H1 (cell line): Measurements from ENCODE around the gene IL1RAPL1. TPM values are rescaled to one million over a fixed set of nuclear protein-coding genes. Genes with fewer than 3 reads are reported as not detected.

ENCODE experiments used
- CTCF ChIA-PET: fragments of 300-600 bp; sonication (Branson Sonifier 250); formaldehyde crosslinking; loops from one replicate; lab custom pipeline; 2021; ENCODE audit not compliant: partially characterized antibody; lab: Charles Lee
- POLR2A ChIA-PET: fragments of 300-600 bp; sonication (Branson Sonifier 250); formaldehyde crosslinking; loops from one replicate; lab custom pipeline; 2021; ENCODE audit warnings: inconsistent platforms; ENCODE audit not compliant: partially characterized antibody; lab: Charles Lee
- DNase-seq, 2 experiments: peaks; one replicate each; pipeline versions ENCODE4 v3.0.0 to v3.0.0-alpha.2; 2010 to 2022; ENCODE audit warnings: low spot score in 2 of 2, low read depth in 1 of 2, mixed read lengths in 1 of 2
- FAIRE-seq: peaks from 2 replicates; lab custom pipeline; 2011; peaks lifted over from hg19 to GRCh38; lab: Jason Lieb, UNC
- H2AFZ ChIP-seq: 2 replicates; pipeline ENCODE4 v1.8.1; 2012; ENCODE audit warnings: low read length, inconsistent platforms
- H2AK5ac ChIP-seq: 2 replicates; pipeline ENCODE4 v1.6.1; 2013; ENCODE audit warnings: low read depth, low read length
- H2BK120ac ChIP-seq: replicated peaks from 2 replicates; pipeline ENCODE3; 2013; ENCODE audit warnings: low read depth, low read length, inconsistent platforms
- H2BK12ac ChIP-seq: 2 replicates; pipeline ENCODE4 v1.6.1; 2013; ENCODE audit warnings: low read depth, low read length
- H2BK15ac ChIP-seq: 2 replicates; pipeline ENCODE4 v1.6.1; 2013; ENCODE audit warnings: low read length
- H2BK20ac ChIP-seq: 2 replicates; pipeline ENCODE4 v1.6.1; 2013; ENCODE audit warnings: low read length
- H2BK5ac ChIP-seq: 2 replicates; pipeline ENCODE4 v1.6.1; 2013; ENCODE audit warnings: low read depth, low read length
- H3K14ac ChIP-seq: 2 replicates; pipeline ENCODE4 v1.6.1; 2013; ENCODE audit warnings: inconsistent platforms; ENCODE audit not compliant: insufficient read length
- H3K18ac ChIP-seq: 2 replicates; pipeline ENCODE4 v1.6.1; 2013; ENCODE audit warnings: low read length; ENCODE audit errors: extremely low read depth
- H3K23ac ChIP-seq: 2 replicates; pipeline ENCODE4 v1.6.1; 2013; ENCODE audit warnings: inconsistent platforms; ENCODE audit not compliant: insufficient read length
- H3K23me2 ChIP-seq: 2 replicates; pipeline ENCODE4 v1.6.1; 2013; ENCODE audit warnings: low read depth, low read length
- H3K27ac ChIP-seq: 2 replicates; pipeline ENCODE4 v1.6.1; 2011; ENCODE audit warnings: low read depth, low read length, inconsistent platforms
- H3K27me3 ChIP-seq, 4 experiments: replicated peaks in 1 of 4; 1 replicate in 1 of 4; 2 replicates in 3 of 4; pipeline versions ENCODE4 v1.6.1 to v1.8.1; 2011 to 2013; ENCODE audit warnings: low read length in 3 of 4, mild to moderate bottlenecking in 3 of 4, inconsistent platforms in 2 of 4, mixed read lengths in 2 of 4, moderate library complexity in 1 of 4; ENCODE audit not compliant: control insufficient read depth in 3 of 4, insufficient read depth in 3 of 4; ENCODE audit errors: extremely low read depth in 1 of 4
- H3K36me3 ChIP-seq, 4 experiments: 2 replicates each; pipeline versions ENCODE4 v1.6.1 to v1.8.1; 2011 to 2013; ENCODE audit warnings: mild to moderate bottlenecking in 4 of 4, low read length in 3 of 4, moderate library complexity in 2 of 4, control low read depth in 1 of 4, inconsistent platforms in 1 of 4; ENCODE audit not compliant: insufficient read depth in 4 of 4, control insufficient read depth in 2 of 4
- H3K4ac ChIP-seq: replicated peaks from 2 replicates; pipeline ENCODE3; 2013; ENCODE audit warnings: low read length, low read depth, mixed read lengths, inconsistent platforms; ENCODE audit not compliant: insufficient read length
- H3K4me1 ChIP-seq, 4 experiments: replicated peaks in 1 of 4; 1 replicate in 1 of 4; 2 replicates in 3 of 4; pipeline versions ENCODE4 v1.6.1 to v1.8.1; 2011 to 2013; ENCODE audit warnings: low read length in 3 of 4, inconsistent platforms in 2 of 4, mixed read lengths in 1 of 4; ENCODE audit not compliant: insufficient read depth in 4 of 4, control insufficient read depth in 3 of 4
- H3K4me2 ChIP-seq, 2 experiments: 2 replicates each; pipeline versions ENCODE4 v1.6.1 to v1.8.1; 2011 to 2013; ENCODE audit warnings: low read depth in 2 of 2, low read length in 2 of 2, control low read depth in 1 of 2, inconsistent platforms in 1 of 2, mild to moderate bottlenecking in 1 of 2; ENCODE audit not compliant: insufficient read depth in 1 of 2
- H3K4me3 ChIP-seq, 4 experiments: fragments of 200-600, 300-600 bp in 1 of 4; sonication (generic), shearing (Covaris generic), sonication (Bioruptor Twin) in 1 of 4; 2 replicates each; pipeline versions ENCODE4 v1.5.1 to v1.8.1; 2011 to 2016; ENCODE audit warnings: low read length in 4 of 4, low read depth in 3 of 4, control low read depth in 2 of 4, inconsistent platforms in 2 of 4, mild to moderate bottlenecking in 2 of 4, mixed read lengths in 1 of 4, moderate library complexity in 1 of 4; ENCODE audit not compliant: insufficient read depth in 2 of 4; ENCODE audit errors: extremely low read depth in 1 of 4
- H3K56ac ChIP-seq: replicated peaks from 2 replicates; pipeline ENCODE3; 2013; ENCODE audit warnings: low read depth, mild to moderate bottlenecking, mixed read lengths, low read length, inconsistent platforms; ENCODE audit not compliant: insufficient read length
- H3K79me1 ChIP-seq: 2 replicates; pipeline ENCODE4 v1.6.1; 2013; ENCODE audit warnings: low read depth, low read length, control low read depth
- H3K79me2 ChIP-seq, 2 experiments: 2 replicates each; pipeline versions ENCODE4 v1.6.1 to v1.8.1; 2012 to 2013; ENCODE audit warnings: low read length in 2 of 2, mild to moderate bottlenecking in 2 of 2, inconsistent platforms in 1 of 2; ENCODE audit not compliant: insufficient read depth in 2 of 2, control insufficient read depth in 1 of 2
- H3K9ac ChIP-seq, 4 experiments: replicated peaks in 1 of 4; 1 replicate in 1 of 4; 2 replicates in 3 of 4; pipeline versions ENCODE4 v1.6.1 to v1.8.1; 2011 to 2013; ENCODE audit warnings: low read depth in 3 of 4, low read length in 3 of 4, control low read depth in 2 of 4, mild to moderate bottlenecking in 2 of 4, moderate library complexity in 2 of 4, inconsistent platforms in 1 of 4; ENCODE audit errors: extremely low read depth in 1 of 4
- H3K9me3 ChIP-seq, 2 experiments: 2 replicates each; pipeline versions ENCODE4 v1.6.1 to v1.8.1; 2012 to 2013; ENCODE audit warnings: mild to moderate bottlenecking in 2 of 2, moderate library complexity in 2 of 2, control low read depth in 1 of 2, inconsistent platforms in 1 of 2, low read depth in 1 of 2, low read length in 1 of 2, mixed read lengths in 1 of 2; ENCODE audit not compliant: insufficient read depth in 2 of 2
- H4K20me1 ChIP-seq, 2 experiments: replicated peaks in 1 of 2; 2 replicates each; pipeline versions ENCODE3 to v1.8.1; 2011 to 2013; ENCODE audit warnings: inconsistent platforms in 2 of 2, low read length in 2 of 2, mild to moderate bottlenecking in 1 of 2; ENCODE audit not compliant: insufficient read depth in 2 of 2, control insufficient read depth in 1 of 2
- H4K5ac ChIP-seq: 2 replicates; pipeline ENCODE4 v1.6.1; 2013; ENCODE audit warnings: low read length, low read depth, mixed read lengths, inconsistent platforms; ENCODE audit not compliant: insufficient read length
- H4K8ac ChIP-seq: 2 replicates; pipeline ENCODE4 v1.8.0; 2013; ENCODE audit warnings: mild to moderate bottlenecking, moderate library complexity, low read length, inconsistent platforms; ENCODE audit not compliant: insufficient read depth; ENCODE audit errors: extremely low read depth
- H4K91ac ChIP-seq: replicated peaks from 2 replicates; pipeline ENCODE3; 2013; ENCODE audit warnings: low read length, mixed read lengths, inconsistent platforms; ENCODE audit not compliant: insufficient read length
- BCL11A ChIP-seq, 2 experiments: IDR thresholded peaks; one replicate each; pipeline ENCODE4 v1.6.1; 2011; ENCODE audit warnings: low read depth in 2 of 2, low read length in 2 of 2, mild to moderate bottlenecking in 2 of 2
- FOSL1 ChIP-seq: IDR thresholded peaks from 2 replicates; pipeline ENCODE4 v1.6.1; 2011; ENCODE audit warnings: mild to moderate bottlenecking, low read depth, low read length, moderate library complexity; ENCODE audit not compliant: insufficient read depth
- GTF2F1 ChIP-seq: IDR thresholded peaks from 2 replicates; pipeline ENCODE4 v1.6.1; 2012; ENCODE audit warnings: low read depth, low read length, improper control_type of control experiment, borderline replicate concordance
- HDAC6 ChIP-seq: IDR thresholded peaks from one replicate; pipeline ENCODE4 v1.7.1; 2012; ENCODE audit warnings: low read depth, mild to moderate bottlenecking, inconsistent platforms, low read length, moderate library complexity
- KDM1A ChIP-seq: fragments of 200-600, 300-600 bp; sonication (generic); IDR thresholded peaks from 2 replicates; pipeline ENCODE4 v1.7.1; 2016; ENCODE audit warnings: mild to moderate bottlenecking, low read length, borderline replicate concordance
- KDM4A ChIP-seq: IDR thresholded peaks from one replicate; pipeline ENCODE4 v1.7.1; 2012; ENCODE audit warnings: low read depth, mild to moderate bottlenecking, moderate library complexity, low read length, inconsistent platforms; ENCODE audit not compliant: severe bottlenecking
- RNF2 ChIP-seq: fragments of 200-900, 300-1000 bp; sonication (generic); IDR thresholded peaks from 2 replicates; pipeline ENCODE4 v1.7.1; 2016; ENCODE audit warnings: borderline replicate concordance, low read depth, mild to moderate bottlenecking, antibody characterized with exemption, low read length; ENCODE audit not compliant: poor library complexity, severe bottlenecking; ENCODE audit errors: missing control alignments
- SIN3A ChIP-seq, 2 experiments: IDR thresholded peaks in 1 of 2; conservative IDR thresholded peaks in 1 of 2; 2 replicates each; pipeline ENCODE4 v1.6.1; 2011 to 2012; ENCODE audit warnings: low read length in 2 of 2, improper control_type of control experiment in 1 of 2, low read depth in 1 of 2, mild to moderate bottlenecking in 1 of 2
- WGBS, 2 experiments: shearing (Covaris generic) in 1 of 2; methylation state at CpG; one replicate each; pipeline versions ENCODE4 v1.1.6 to v1.1.7; 2013 to 2015; ENCODE audit warnings: low lambda C conversion rate in 2 of 2, mixed read lengths in 2 of 2, inconsistent platforms in 1 of 2, low coverage in 1 of 2, missing lambda C conversion rate in 1 of 2; ENCODE audit not compliant: insufficient replicate concordance in 2 of 2, insufficient coverage in 1 of 2, insufficient read length in 1 of 2; ENCODE audit errors: extremely low coverage in 1 of 2, missing lambda C conversion rate in 1 of 2; 5-methylcytosine and 5-hydroxymethylcytosine counted together
- polyA plus RNA-seq, 7 experiments: library from polyadenylated mRNA; depleted of rRNA in 3 of 7; stranded (reverse) in 5 of 7; unstranded in 2 of 7; fragments of >200 nt in 5 of 7; fragments of 200-250 nt in 2 of 7; gene quantifications; 1 replicate in 5 of 7; 2 replicates in 1 of 7; 4 replicates in 1 of 7; pipeline versions ENCODE4 v1.2.1 to v1.2.3, GENCODE V29; 2011 to 2013; ENCODE audit warnings: missing spikeins in 2 of 7, mixed read lengths in 2 of 7
- total RNA-seq: library from RNA; stranded (reverse); fragmentation: NEBNext Ultra II Directional; extraction: Animal tissue kit (Norgen Biotek cat#: 25700); gene quantifications from 2 replicates; pipeline ENCODE4 v1.2.1, GENCODE V29; 2021
- TF ChIP-seq, protein P1 (sequence below), 3 experiments: IDR thresholded peaks; 1 replicate in 2 of 3; 2 replicates in 1 of 3; pipeline versions ENCODE4 v1.5.1 to v1.6.1; 2011; ENCODE audit warnings: low read length in 3 of 3, mild to moderate bottlenecking in 3 of 3, inconsistent platforms in 2 of 3, low read depth in 1 of 3, moderate library complexity in 1 of 3; ENCODE audit not compliant: insufficient read depth in 1 of 3; ENCODE audit errors: control extremely low read depth in 1 of 3
- TF ChIP-seq, protein P2 (sequence below): IDR thresholded peaks from 2 replicates; pipeline ENCODE4 v1.6.1; 2012; ENCODE audit warnings: inconsistent platforms

Gene IL1RAPL1
- total and polyA plus RNA-seq, 2 of the 8 experiments (the other 6 are each of a cell fraction or from before 2014, with no cell fraction given) = 0.11 to 0.35 TPM

DNA sequence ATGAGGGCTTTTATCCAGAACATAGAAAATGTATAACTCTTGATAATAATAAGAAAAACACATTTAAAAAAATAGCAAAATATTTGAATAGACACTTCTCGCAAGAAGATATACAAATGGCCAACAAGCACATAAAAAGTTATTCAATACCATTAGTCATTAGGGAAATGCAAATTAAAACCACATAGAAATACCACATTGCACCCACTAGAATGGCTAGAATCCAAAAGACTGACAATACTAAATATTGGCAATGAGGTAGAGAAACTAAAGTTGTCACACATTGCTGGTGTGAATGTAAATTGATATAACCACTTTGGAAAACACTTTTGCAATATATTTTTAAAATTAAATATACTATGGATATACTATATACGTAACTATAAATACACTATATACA, 873.8 kb downstream of the IL1RAPL1 start:
- Histone ChIP-seq H3K4ac (no peak overlapping the region), H3K79me1 (no peaks in the 10 kb centered on the region), H2BK15ac (no peak overlapping the region), H2AK5ac (no peak overlapping the region), H2BK120ac (no peak overlapping the region), H4K20me1 (no peaks in the 10 kb centered on the region), H3K27me3 (no peaks in the 10 kb centered on the region), H4K91ac (no peak overlapping the region), H4K5ac (no peak overlapping the region), H3K4me3 (no peak overlapping the region), H3K36me3 (no peaks in the 10 kb centered on the region), H3K4me2 (no peak overlapping the region), H3K56ac (no peak overlapping the region), H3K9me3 (no peaks in the 10 kb centered on the region), H3K18ac (no peak overlapping the region), H2BK5ac (no peak overlapping the region), H3K23me2 (no peaks in the 10 kb centered on the region), H3K14ac (no peak overlapping the region), H2BK12ac (no peak overlapping the region), H4K8ac (no peak overlapping the region), H2BK20ac (no peak overlapping the region), H3K23ac (no peak overlapping the region), H3K4me1 (no peaks in the 10 kb centered on the region), H2AFZ (no peak overlapping the region), H3K79me2 (no peaks in the 10 kb centered on the region), H3K9ac (no peak overlapping the region), H3K27ac (no peak overlapping the region)
- WGBS, 2 experiments = 96% methylated on average over 2 of the region's 2 CpGs; no CpG with 5 or more reads in 1 of the 2 experiments
- no peak for FAIRE-seq
- CTCF ChIA-PET = no interaction called here
- POLR2A ChIA-PET = no interaction called here
- DNase-seq = no peak
- TF ChIP-seq HDAC6 (no peak), SIN3A (conservative IDR thresholded peaks at IDR 0.05 in 1 of 2, IDR thresholded peaks at IDR 0.05 in 1 of 2; ENCODE audit: low read depth in 1 of 2, low read length in 2 of 2) (no peak), BCL11A (IDR thresholded peaks at IDR 0.05; ENCODE audit: low read depth in 2 of 2, low read length in 2 of 2) (no peak), KDM4A (no peak), GTF2F1 (no peak), FOSL1 (no peak), RNF2 (no peak), KDM1A (no peak)
- TF ChIP-seq, protein P1, sequence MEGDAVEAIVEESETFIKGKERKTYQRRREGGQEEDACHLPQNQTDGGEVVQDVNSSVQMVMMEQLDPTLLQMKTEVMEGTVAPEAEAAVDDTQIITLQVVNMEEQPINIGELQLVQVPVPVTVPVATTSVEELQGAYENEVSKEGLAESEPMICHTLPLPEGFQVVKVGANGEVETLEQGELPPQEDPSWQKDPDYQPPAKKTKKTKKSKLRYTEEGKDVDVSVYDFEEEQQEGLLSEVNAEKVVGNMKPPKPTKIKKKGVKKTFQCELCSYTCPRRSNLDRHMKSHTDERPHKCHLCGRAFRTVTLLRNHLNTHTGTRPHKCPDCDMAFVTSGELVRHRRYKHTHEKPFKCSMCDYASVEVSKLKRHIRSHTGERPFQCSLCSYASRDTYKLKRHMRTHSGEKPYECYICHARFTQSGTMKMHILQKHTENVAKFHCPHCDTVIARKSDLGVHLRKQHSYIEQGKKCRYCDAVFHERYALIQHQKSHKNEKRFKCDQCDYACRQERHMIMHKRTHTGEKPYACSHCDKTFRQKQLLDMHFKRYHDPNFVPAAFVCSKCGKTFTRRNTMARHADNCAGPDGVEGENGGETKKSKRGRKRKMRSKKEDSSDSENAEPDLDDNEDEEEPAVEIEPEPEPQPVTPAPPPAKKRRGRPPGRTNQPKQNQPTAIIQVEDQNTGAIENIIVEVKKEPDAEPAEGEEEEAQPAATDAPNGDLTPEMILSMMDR (IDR thresholded peaks at IDR 0.05; ENCODE audit: control extremely low read depth in 1 of 3, insufficient read depth in 1 of 3, low read depth in 1 of 3, low read length in 3 of 3) = no peak
- TF ChIP-seq, protein P2, sequence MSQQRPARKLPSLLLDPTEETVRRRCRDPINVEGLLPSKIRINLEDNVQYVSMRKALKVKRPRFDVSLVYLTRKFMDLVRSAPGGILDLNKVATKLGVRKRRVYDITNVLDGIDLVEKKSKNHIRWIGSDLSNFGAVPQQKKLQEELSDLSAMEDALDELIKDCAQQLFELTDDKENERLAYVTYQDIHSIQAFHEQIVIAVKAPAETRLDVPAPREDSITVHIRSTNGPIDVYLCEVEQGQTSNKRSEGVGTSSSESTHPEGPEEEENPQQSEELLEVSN = no peak
